GM12801 (cell line): ENCODE measurements around the gene CYB561.

ENCODE experiments used
- CTCF ChIP-seq: IDR thresholded peaks from one replicate; pipeline ENCODE4 v1.5.1; 2011; ENCODE audit warnings: control low read depth; ENCODE audit not compliant: insufficient read length; ENCODE audit errors: extremely low read depth

Gene CYB561

GRCh38 chr17:63395075-63395805, 50.9 kb downstream of the CYB561 start:
- no peak for TF ChIP-seq CTCF

GRCh38 chr17:63390090-63390489, 56.0 kb downstream of the CYB561 start:
- TF ChIP-seq CTCF = no peak

GRCh38 chr17:63387656-63388340, 58.3 kb downstream of the CYB561 start:
- no peak for TF ChIP-seq CTCF

- no peak for TF ChIP-seq CTCF
These were observed 63.3 kb downstream of the CYB561 start for GRCh38 chr17:63382826-63383225.
